Spleen (tissue), 11 donors: ENCODE results near the gene VPS37D. TPM values are rescaled to one million over a fixed set of nuclear protein-coding genes. Genes with fewer than 3 reads are reported as not detected.
A peak's percentile ranks its signal among the peaks of the same experiment; 100 is the strongest.

Experiments
- DNase-seq: peaks from one replicate; pipeline ENCODE4 v3.0.0-alpha.2; 2020
- H3K27ac ChIP-seq, 8 donors: fragments of 200-600 bp; sonication (generic) in 7 of 8; 1 replicate in 4 of 8; 2 replicates in 4 of 8; pipeline versions ENCODE4 v1.5.0 to v1.8.0; 2016 to 2021; ENCODE audit warnings: inconsistent platforms in 4 of 8, mild to moderate bottlenecking in 4 of 8, moderate library complexity in 1 of 8
- H3K27me3 ChIP-seq, 7 donors: fragments of 200-600 bp; sonication (generic) in 6 of 7; replicated peaks in 1 of 7; 1 replicate in 4 of 7; 2 replicates in 3 of 7; pipeline versions ENCODE4 v1.5.0 to v1.8.0; 2016 to 2021; ENCODE audit warnings: inconsistent platforms in 3 of 7, mild to moderate bottlenecking in 1 of 7
- H3K36me3 ChIP-seq, 6 donors: fragments of 200-600 bp; sonication (generic) in 5 of 6; 1 replicate in 4 of 6; 2 replicates in 2 of 6; pipeline versions ENCODE4 v1.5.0 to v1.8.0; 2016 to 2021; ENCODE audit warnings: inconsistent platforms in 2 of 6
- H3K4me1 ChIP-seq, 6 donors: fragments of 200-600 bp; sonication (generic) in 5 of 6; 1 replicate in 3 of 6; 2 replicates in 3 of 6; pipeline versions ENCODE4 v1.5.0 to v1.8.0; 2016 to 2021; ENCODE audit warnings: inconsistent platforms in 3 of 6
- H3K4me3 ChIP-seq, 8 donors: fragments of 200-600 bp; sonication (generic) in 7 of 8; 1 replicate in 4 of 8; 2 replicates in 4 of 8; pipeline versions ENCODE4 v1.5.0 to v1.8.0; 2016 to 2021; ENCODE audit warnings: inconsistent platforms in 4 of 8, mild to moderate bottlenecking in 4 of 8, moderate library complexity in 2 of 8
- H3K9me3 ChIP-seq, 8 donors: fragments of 200-600 bp; sonication (generic) in 7 of 8; 1 replicate in 4 of 8; 2 replicates in 4 of 8; pipeline versions ENCODE4 v1.5.0 to v1.8.0; 2016 to 2021; ENCODE audit warnings: inconsistent platforms in 4 of 8
- POLR2A ChIP-seq, 3 donors: fragments of 450-650 bp; IDR thresholded peaks; one replicate each; pipeline ENCODE4 v1.5.1; 2017; ENCODE audit warnings: antibody characterized with exemption in 3 of 3, mild to moderate bottlenecking in 1 of 3
- POLR2AphosphoS5 ChIP-seq, 3 donors: sonication (generic); formaldehyde crosslinking; IDR thresholded peaks; one replicate each; pipeline ENCODE4 v1.5.1; 2017; ENCODE audit warnings: antibody characterized with exemption in 3 of 3
- whole genome bisulfite sequencing, 5 donors: extraction: QIAGEN DNeasy Blood & Tissue Kit in 3 of 5; methylation state at CpG; one replicate each; pipeline versions ENCODE4 v1.1.5 to v1.1.7; 2013 to 2018; 5-methylcytosine and 5-hydroxymethylcytosine counted together
- intact Hi-C: fragments of 100-400 bp; cut with DNase I; formaldehyde crosslinking; loops from one replicate; pipeline ENCODE4 v1.15.0; 2023; ENCODE audit warnings: low total_unique reads
- polyA plus RNA-seq, 3 donors: library from polyadenylated mRNA; stranded (reverse); fragments of 200-250 nt; gene quantifications; one replicate each; pipeline ENCODE4 v1.2.1, GENCODE V29; 2013
- total RNA-seq, 7 donors: library from RNA; depleted of rRNA in 3 of 7; stranded (reverse); fragments of >200 nt in 3 of 7; fragmentation: NEBNext Ultra II Directional in 4 of 7; extraction: Animal tissue kit (Norgen Biotek cat#: 25700) in 4 of 7; gene quantifications; one replicate each; pipeline versions ENCODE4 v1.1.0 to v1.2.1, GENCODE V29; 2016 to 2021
- TF ChIP-seq, protein P1 (sequence below), 11 experiments: fragments of 200-600 bp in 7 of 11; fragments of 450-650 bp in 4 of 11; sonication (generic) in 4 of 11; IDR thresholded peaks in 8 of 11; conservative IDR thresholded peaks in 3 of 11; 1 replicate in 7 of 11; 2 replicates in 4 of 11; pipeline versions ENCODE4 v1.4.0 to v1.8.0; 2016 to 2021; ENCODE audit warnings: antibody characterized with exemption in 11 of 11, inconsistent platforms in 4 of 11, mild to moderate bottlenecking in 1 of 11
- donor health status: healthy with polysubstance abuse.
- donor health status: DM: no; HTN: no; CAD: no; lungs with moderate emphysema.
- donor health status: DM: no; HTN: no; CAD: no.
- donor health status: Bipolar disorder and iron deficiency.
- donor health status: healthy.
- donor health status: DM: no; HTN: no; CAD: no.
- donor health status: DM: yes; HTN: yes; CAD: no.

The VPS37D gene
- total and polyA plus RNA-seq, 10 donors = 0.23 to 1.6 (median 0.95) TPM

DNA sequence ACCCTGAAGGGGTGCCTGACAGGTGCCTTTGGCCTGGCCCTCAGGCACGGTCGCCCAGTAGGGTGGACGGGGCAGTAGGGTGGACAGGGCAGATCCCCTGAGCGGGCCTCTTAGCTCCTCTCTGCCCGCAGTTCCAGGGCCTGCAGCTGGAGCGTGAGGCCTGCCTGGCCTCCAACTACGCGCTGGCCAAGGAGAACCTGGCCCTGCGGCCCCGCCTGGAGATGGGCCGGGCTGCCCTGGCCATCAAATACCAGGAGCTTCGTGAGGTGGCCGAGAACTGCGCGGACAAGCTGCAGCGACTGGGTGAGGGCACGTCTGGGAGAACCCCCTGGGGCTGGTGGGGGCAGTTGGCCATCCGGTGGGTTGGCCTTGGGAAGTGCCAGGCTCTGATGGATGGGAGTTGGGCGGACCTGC lies 1.7 kb downstream of the VPS37D start:
- intact Hi-C loops = no loop called here
- H3K27ac ChIP-seq = no peak overlapping the region
- H3K4me3 ChIP-seq = peak overlapping the region in 1 of 8 donors; percentile 79
- TF ChIP-seq POLR2AphosphoS5 (IDR thresholded peaks at IDR 0.05) (no peak), POLR2A (IDR thresholded peaks at IDR 0.05) (no peak)
- TF ChIP-seq, protein P1, sequence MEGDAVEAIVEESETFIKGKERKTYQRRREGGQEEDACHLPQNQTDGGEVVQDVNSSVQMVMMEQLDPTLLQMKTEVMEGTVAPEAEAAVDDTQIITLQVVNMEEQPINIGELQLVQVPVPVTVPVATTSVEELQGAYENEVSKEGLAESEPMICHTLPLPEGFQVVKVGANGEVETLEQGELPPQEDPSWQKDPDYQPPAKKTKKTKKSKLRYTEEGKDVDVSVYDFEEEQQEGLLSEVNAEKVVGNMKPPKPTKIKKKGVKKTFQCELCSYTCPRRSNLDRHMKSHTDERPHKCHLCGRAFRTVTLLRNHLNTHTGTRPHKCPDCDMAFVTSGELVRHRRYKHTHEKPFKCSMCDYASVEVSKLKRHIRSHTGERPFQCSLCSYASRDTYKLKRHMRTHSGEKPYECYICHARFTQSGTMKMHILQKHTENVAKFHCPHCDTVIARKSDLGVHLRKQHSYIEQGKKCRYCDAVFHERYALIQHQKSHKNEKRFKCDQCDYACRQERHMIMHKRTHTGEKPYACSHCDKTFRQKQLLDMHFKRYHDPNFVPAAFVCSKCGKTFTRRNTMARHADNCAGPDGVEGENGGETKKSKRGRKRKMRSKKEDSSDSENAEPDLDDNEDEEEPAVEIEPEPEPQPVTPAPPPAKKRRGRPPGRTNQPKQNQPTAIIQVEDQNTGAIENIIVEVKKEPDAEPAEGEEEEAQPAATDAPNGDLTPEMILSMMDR (IDR thresholded peaks at IDR 0.05 in 8 of 11, conservative IDR thresholded peaks at IDR 0.05 in 3 of 11) = no peak
- no peak for DNase-seq
- H3K27me3 ChIP-seq = peaks cover 0 to 71% (median 8%) of the 10 kb centered on the region in 7 donors
- H3K9me3 ChIP-seq = no peaks in the 10 kb centered on the region
- WGBS, 5 donors = 49 to 68% (median 60%) methylated on average over 8 to 19 of the region's 19 CpGs
- peaks cover 0 to 29% (median 19%) of the 10 kb centered on the region in 6 donors for H3K4me1 ChIP-seq
- no peaks in the 10 kb centered on the region for H3K36me3 ChIP-seq

DNA sequence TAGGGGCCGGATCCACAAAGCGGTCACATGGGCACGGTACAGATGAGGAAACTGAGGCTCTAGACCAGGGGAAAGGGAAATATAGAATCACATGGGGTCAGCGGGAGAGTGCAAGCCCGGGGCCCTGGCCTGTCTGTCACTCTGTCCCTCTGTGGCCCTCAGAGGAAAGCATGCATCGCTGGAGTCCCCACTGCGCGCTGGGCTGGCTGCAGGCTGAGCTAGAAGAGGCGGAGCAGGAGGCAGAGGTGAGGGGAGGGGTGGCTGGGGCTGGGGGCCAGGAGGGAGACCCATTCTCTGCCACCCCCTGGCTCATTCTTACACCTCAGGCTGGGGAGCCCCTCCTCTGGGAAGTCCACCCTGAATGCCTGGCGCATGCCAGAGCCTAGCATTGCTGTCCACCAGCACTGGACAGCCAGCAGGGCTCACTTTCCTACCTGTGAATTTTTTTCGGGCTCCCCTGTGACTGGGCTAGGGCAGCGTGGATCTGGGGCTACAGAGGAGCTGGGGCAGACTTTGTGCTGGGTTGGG lies 2.3 kb downstream of the VPS37D start:
- Histone ChIP-seq H3K4me3 (no peak overlapping the region), H3K9me3 (no peaks in the 10 kb centered on the region), H3K36me3 (no peaks in the 10 kb centered on the region), H3K27me3 (peaks cover 0 to 65% (median 8%) of the 10 kb centered on the region in 7 donors), H3K27ac (no peak overlapping the region), H3K4me1 (peaks cover 0 to 29% (median 19%) of the 10 kb centered on the region in 6 donors)
- intact Hi-C loops = no loop called here
- WGBS, 5 donors = 72 to 90% (median 77%) methylated on average over 11 to 12 of the region's 12 CpGs
- no peak for TF ChIP-seq POLR2A (IDR thresholded peaks at IDR 0.05)
- TF ChIP-seq POLR2AphosphoS5 (IDR thresholded peaks at IDR 0.05) = no peak
- TF ChIP-seq, protein P1 (IDR thresholded peaks at IDR 0.05 in 8 of 11, conservative IDR thresholded peaks at IDR 0.05 in 3 of 11) = no peak
- no peak for DNase-seq

- WGBS, 5 donors = 28 to 58% (median 38%) methylated on average over 2 to 12 of the region's 12 CpGs
- Histone ChIP-seq H3K4me3 (no peak overlapping the region), H3K9me3 (no peaks in the 10 kb centered on the region), H3K27ac (no peak overlapping the region), H3K27me3 (peaks cover 0 to 51% (median 8%) of the 10 kb centered on the region in 7 donors), H3K36me3 (no peaks in the 10 kb centered on the region), H3K4me1 (peaks cover 0 to 24% (median 19%) of the 10 kb centered on the region in 6 donors)
- intact Hi-C loops = no loop called here
- no peak for DNase-seq
- TF ChIP-seq, protein P1 (IDR thresholded peaks at IDR 0.05 in 8 of 11, conservative IDR thresholded peaks at IDR 0.05 in 3 of 11) = no peak
- TF ChIP-seq POLR2A (IDR thresholded peaks at IDR 0.05) (no peak), POLR2AphosphoS5 (IDR thresholded peaks at IDR 0.05) (no peak)
Measured at GRCh38 chr7:73671322-73671661, 3.7 kb downstream of the VPS37D start.

- TF ChIP-seq POLR2AphosphoS5 (IDR thresholded peaks at IDR 0.05) = no peak
- no peak for TF ChIP-seq POLR2A (IDR thresholded peaks at IDR 0.05)
- TF ChIP-seq, protein P1 (IDR thresholded peaks at IDR 0.05 in 8 of 11, conservative IDR thresholded peaks at IDR 0.05 in 3 of 11) = no peak
- H3K4me1 ChIP-seq = peaks cover 0 to 24% (median 19%) of the 10 kb centered on the region in 6 donors
- WGBS, 5 donors = 87 to 91% (median 89%) methylated on average over 15 of the region's 15 CpGs
- H3K36me3 ChIP-seq = no peaks in the 10 kb centered on the region
- no peaks in the 10 kb centered on the region for H3K9me3 ChIP-seq
- peaks cover 0 to 44% (median 8%) of the 10 kb centered on the region in 7 donors for H3K27me3 ChIP-seq
- DNase-seq = no peak
- H3K4me3 ChIP-seq = no peak overlapping the region
- intact Hi-C loops = no loop called here
- no peak overlapping the region for H3K27ac ChIP-seq
Measured at GRCh38 chr7:73671857-73672445, 4.3 kb downstream of the VPS37D start.
